Mononuclear cell (primary cell): ENCODE data around the gene NR1I3. TPM values are rescaled to one million over a fixed set of nuclear protein-coding genes. Genes with fewer than 3 reads are reported as not detected.

Experiments used
- H3K27me3 ChIP-seq: 2 replicates; pipeline ENCODE4 v1.6.0; 2011; ENCODE audit warnings: low read length, control low read depth; ENCODE audit not compliant: insufficient read depth
- H3K4me1 ChIP-seq: 2 replicates; pipeline ENCODE4 v1.5.1; 2011; ENCODE audit warnings: mild to moderate bottlenecking, low read length, control low read depth; ENCODE audit not compliant: insufficient read depth
- H3K4me3 ChIP-seq: 2 replicates; pipeline ENCODE4 v1.5.1; 2011; ENCODE audit warnings: mild to moderate bottlenecking, low read length, moderate library complexity
- H3K9me3 ChIP-seq: 2 replicates; pipeline ENCODE4 v1.5.1; 2011; ENCODE audit warnings: low read depth, mild to moderate bottlenecking, control low read depth, low read length
- total RNA-seq: library from RNA; depleted of rRNA; stranded (reverse); fragments of >200 nt; gene quantifications from one replicate; pipeline ENCODE4 v1.2.3, GENCODE V29; 2012

The NR1I3 gene
- 0.31 TPM for total RNA-seq

GRCh38 chr1:161238039-161238473, at the start of gene NR1I3:
Gene NR1I3, minus strand, starts transcription at chr1:161238203. Its CDS starts 1,638 bp downstream, at chr1:161236565.
- Histone ChIP-seq H3K4me1 (peaks cover 10% of the 10 kb centered on the region), H3K27me3 (no peaks in the 10 kb centered on the region), H3K4me3 (no peak within 1 kb of the TSS), H3K9me3 (no peaks in the 10 kb centered on the region)

GRCh38 chr1:161287482-161288054, 49.6 kb upstream of the NR1I3 start:
- no peaks in the 10 kb centered on the region for H3K27me3 ChIP-seq
- H3K4me1 ChIP-seq: no peaks in the 10 kb centered on the region
- H3K4me3 ChIP-seq: no peak overlapping the region
- no peaks in the 10 kb centered on the region for H3K9me3 ChIP-seq

GRCh38 chr1:161285521-161285920, 47.5 kb upstream of the NR1I3 start:
- Histone ChIP-seq H3K4me1 (no peaks in the 10 kb centered on the region), H3K27me3 (no peaks in the 10 kb centered on the region), H3K9me3 (no peaks in the 10 kb centered on the region), H3K4me3 (no peak overlapping the region)

- no peaks in the 10 kb centered on the region for H3K9me3 ChIP-seq
- no peaks in the 10 kb centered on the region for H3K4me1 ChIP-seq
- H3K27me3 ChIP-seq: no peaks in the 10 kb centered on the region
- H3K4me3 ChIP-seq: no peak overlapping the region
Observed at GRCh38 chr1:161285113-161285512, 47.1 kb upstream of the NR1I3 start.

GRCh38 chr1:161282991-161283390, 45.0 kb upstream of the NR1I3 start:
- H3K4me3 ChIP-seq: no peak overlapping the region
- no peaks in the 10 kb centered on the region for H3K4me1 ChIP-seq
- H3K9me3 ChIP-seq: no peaks in the 10 kb centered on the region
- no peaks in the 10 kb centered on the region for H3K27me3 ChIP-seq

- H3K4me3 ChIP-seq: no peak overlapping the region
- H3K27me3 ChIP-seq: peaks cover 10% of the 10 kb centered on the region
- H3K9me3 ChIP-seq: no peaks in the 10 kb centered on the region
- H3K4me1 ChIP-seq: no peaks in the 10 kb centered on the region
Observed at GRCh38 chr1:161274874-161275273, 36.9 kb upstream of the NR1I3 start.

- H3K4me1 ChIP-seq: no peaks in the 10 kb centered on the region
- H3K27me3 ChIP-seq: peaks cover 10% of the 10 kb centered on the region
- no peaks in the 10 kb centered on the region for H3K9me3 ChIP-seq
- no peak overlapping the region for H3K4me3 ChIP-seq
Observed at GRCh38 chr1:161273402-161273801, 35.4 kb upstream of the NR1I3 start.

GRCh38 chr1:161267321-161267720, 29.3 kb upstream of the NR1I3 start:
- Histone ChIP-seq H3K4me3 (no peak overlapping the region), H3K4me1 (peaks cover 8% of the 10 kb centered on the region), H3K27me3 (no peaks in the 10 kb centered on the region), H3K9me3 (no peaks in the 10 kb centered on the region)

- no peak overlapping the region for H3K4me3 ChIP-seq
- no peaks in the 10 kb centered on the region for H3K27me3 ChIP-seq
- peaks cover 8% of the 10 kb centered on the region for H3K4me1 ChIP-seq
- H3K9me3 ChIP-seq: no peaks in the 10 kb centered on the region
Observed at GRCh38 chr1:161266836-161267235, 28.8 kb upstream of the NR1I3 start.

GRCh38 chr1:161266202-161266601, 28.2 kb upstream of the NR1I3 start:
- no peak overlapping the region for H3K4me3 ChIP-seq
- no peaks in the 10 kb centered on the region for H3K9me3 ChIP-seq
- peaks cover 8% of the 10 kb centered on the region for H3K4me1 ChIP-seq
- peaks cover 5% of the 10 kb centered on the region for H3K27me3 ChIP-seq

GRCh38 chr1:161265305-161265704, 27.3 kb upstream of the NR1I3 start:
- H3K4me1 ChIP-seq: peaks cover 8% of the 10 kb centered on the region
- H3K9me3 ChIP-seq: no peaks in the 10 kb centered on the region
- no peak overlapping the region for H3K4me3 ChIP-seq
- peaks cover 14% of the 10 kb centered on the region for H3K27me3 ChIP-seq

- Histone ChIP-seq H3K9me3 (peaks cover 9% of the 10 kb centered on the region), H3K27me3 (peaks cover 48% of the 10 kb centered on the region), H3K4me1 (peaks cover 10% of the 10 kb centered on the region), H3K4me3 (no peak overlapping the region)
Observed at GRCh38 chr1:161261261-161262235, 23.5 kb upstream of the NR1I3 start.

GRCh38 chr1:161260376-161261260, 22.6 kb upstream of the NR1I3 start:
- Histone ChIP-seq H3K4me1 (peaks cover 10% of the 10 kb centered on the region), H3K4me3 (no peak overlapping the region), H3K9me3 (peaks cover 9% of the 10 kb centered on the region), H3K27me3 (peaks cover 48% of the 10 kb centered on the region)

GRCh38 chr1:161259765-161260164, 21.8 kb upstream of the NR1I3 start:
- no peak overlapping the region for H3K4me3 ChIP-seq
- peaks cover 48% of the 10 kb centered on the region for H3K27me3 ChIP-seq
- peaks cover 10% of the 10 kb centered on the region for H3K4me1 ChIP-seq
- H3K9me3 ChIP-seq: peaks cover 9% of the 10 kb centered on the region

- Histone ChIP-seq H3K9me3 (peaks cover 9% of the 10 kb centered on the region), H3K4me1 (peaks cover 10% of the 10 kb centered on the region), H3K4me3 (no peak overlapping the region), H3K27me3 (peaks cover 48% of the 10 kb centered on the region)
Observed at GRCh38 chr1:161259345-161259702, 21.3 kb upstream of the NR1I3 start.
